CMK (cell line): ENCODE results near the gene RETREG2.

Experiments
- DNase-seq: peaks from one replicate; pipeline ENCODE4 v3.0.0-alpha.2; 2010; ENCODE audit warnings: low read depth

Gene RETREG2

GRCh38 chr2:219215871-219216534 is 37.9 kb downstream of the RETREG2 start:
- DNase-seq = no peak

GRCh38 chr2:219216535-219216915 is 38.5 kb downstream of the RETREG2 start:
- DNase-seq = no peak

GRCh38 chr2:219218217-219218731 is 40.2 kb downstream of the RETREG2 start:
- no peak for DNase-seq

GRCh38 chr2:219218732-219219701 is 40.9 kb downstream of the RETREG2 start, which contains the start of gene ABCB6:
TSS of gene ABCB6 (minus strand) at chr2:219218958. CDS start at chr2:219218673, 285 bp downstream.
- DNase-seq = peak; percentile 77

GRCh38 chr2:219219784-219220532 is 41.9 kb downstream of the RETREG2 start:
- DNase-seq = no peak

- no peak for DNase-seq
These were observed 42.8 kb downstream of the RETREG2 start for GRCh38 chr2:219220652-219221402.

GRCh38 chr2:219221957-219222518 is 44.0 kb downstream of the RETREG2 start:
- DNase-seq = no peak

GRCh38 chr2:219223831-219224610 is 45.9 kb downstream of the RETREG2 start:
- no peak for DNase-seq

GRCh38 chr2:219225350-219225749 is 47.3 kb downstream of the RETREG2 start:
- DNase-seq = no peak

- no peak for DNase-seq
These were observed 50.2 kb downstream of the RETREG2 start for GRCh38 chr2:219228041-219228910.

GRCh38 chr2:219228911-219229304 is 50.8 kb downstream of the RETREG2 start:
- no peak for DNase-seq

GRCh38 chr2:219229305-219230058 is 51.4 kb downstream of the RETREG2 start, which contains the start of the genes ANKZF1 and ATG9A:
TSS of gene ANKZF1 (plus strand) at chr2:219229806. CDS start at chr2:219230258, 452 bp downstream.
TSS of gene ATG9A (minus strand) at chr2:219229636. CDS start at chr2:219228024, 1,612 bp downstream.
- DNase-seq = peak; percentile 93

GRCh38 chr2:219230059-219230540 is 52.0 kb downstream of the RETREG2 start:
- DNase-seq = no peak

GRCh38 chr2:219234331-219234730 is 56.3 kb downstream of the RETREG2 start:
- no peak for DNase-seq
